ENCODE data around the gene FSTL4. TPM values are rescaled to one million over a fixed set of nuclear protein-coding genes. Genes with fewer than 3 reads are reported as not detected.

Gene FSTL4
- total and polyA plus RNA-seq, 2 donors (not counting 1 experiment from before 2014, with no cell fraction given) = 0.31 to 6.7 TPM

DNA sequence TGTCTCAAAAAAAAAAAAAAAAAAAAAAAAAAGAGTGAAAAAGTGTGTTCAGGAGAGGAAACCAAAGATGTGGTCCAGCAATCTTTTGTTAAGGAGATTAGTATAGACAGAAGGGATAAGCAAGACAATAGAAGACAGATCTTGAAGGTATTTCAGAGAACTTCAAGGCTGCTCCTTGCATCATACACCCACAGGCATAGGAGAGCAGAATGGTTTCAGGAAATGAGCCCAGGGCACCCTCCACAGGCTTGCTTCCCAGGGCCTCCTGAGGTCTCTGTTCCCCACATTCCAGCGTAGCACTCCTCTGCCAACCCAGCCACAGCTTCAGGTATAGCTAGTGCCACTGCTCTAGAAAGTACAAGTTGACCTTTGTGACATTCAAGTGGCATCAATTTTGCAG lies 65.8 kb downstream of the FSTL4 start:
- POLR2A ChIA-PET = no interaction called here
- Histone ChIP-seq H3K27ac (ENCODE audit: low read length in 2 of 2) (no peak overlapping the region), H3K9ac (ENCODE audit: low read length) (no peak overlapping the region), H3K4me2 (replicated peaks; ENCODE audit: low read depth, low read length, poor library complexity, severe bottlenecking) (no peak overlapping the region), H3K27me3 (replicated peaks in 1 of 4; ENCODE audit: control extremely low read depth in 1 of 4, control insufficient read depth in 3 of 4, insufficient read depth in 4 of 4, low read length in 3 of 4) (peaks cover 0 to 19% (median 11%) of the 10 kb centered on the region in 4 experiments), H3K79me2 (ENCODE audit: control insufficient read depth, insufficient read depth, low read length) (no peaks in the 10 kb centered on the region), H4K20me1 (ENCODE audit: control insufficient read depth, insufficient read depth, low read length, poor library complexity, severe bottlenecking) (no peaks in the 10 kb centered on the region), H3K9me3 (ENCODE audit: control extremely low read depth in 1 of 3, control insufficient read depth in 2 of 3, insufficient read depth in 1 of 3, low read length in 2 of 3) (no peaks in the 10 kb centered on the region), H2AFZ (ENCODE audit: insufficient read depth, low read depth, low read length, poor library complexity, severe bottlenecking) (no peak overlapping the region), H3K4me1 (ENCODE audit: control insufficient read depth in 2 of 2, insufficient read depth in 2 of 2, low read length in 2 of 2) (no peaks in the 10 kb centered on the region), H3K36me3 (replicated peaks in 1 of 2; ENCODE audit: control extremely low read depth in 1 of 2, control insufficient read depth in 1 of 2, extremely low read depth in 1 of 2, insufficient read depth in 2 of 2, low read length in 1 of 2) (no peaks in the 10 kb centered on the region), H3K4me3 (ENCODE audit: control extremely low read depth in 1 of 5, extremely low read depth in 1 of 5, insufficient read depth in 1 of 5, low read depth in 2 of 5, low read length in 4 of 5) (no peak overlapping the region)
- peaks cover 2% of the 10 kb centered on the region for H3K9me3 Mint-ChIP-seq (ENCODE audit: insufficient read depth)
- intact Hi-C loops (cut with micrococcal nuclease) = no loop called here
- DNase-seq = no peak
- H3K4me3 Mint-ChIP-seq = no peak overlapping the region
- no peaks in the 10 kb centered on the region for H3K4me1 Mint-ChIP-seq
- CTCF ChIA-PET = no interaction called here
- WGBS (ENCODE audit: insufficient coverage) = no CpG with 5 or more reads among the region's 1 CpG
- no peak overlapping the region for H3K27ac Mint-ChIP-seq
- no peak for ATAC-seq (ENCODE audit: low read depth)
- peaks cover 43% of the 10 kb centered on the region for H3K27me3 Mint-ChIP-seq
- no peak for TF ChIP-seq EZH2 (IDR thresholded peaks at IDR 0.05; ENCODE audit: borderline replicate concordance, insufficient read depth, low read depth, low read length, poor library complexity, severe bottlenecking)
- TF ChIP-seq, protein P1, sequence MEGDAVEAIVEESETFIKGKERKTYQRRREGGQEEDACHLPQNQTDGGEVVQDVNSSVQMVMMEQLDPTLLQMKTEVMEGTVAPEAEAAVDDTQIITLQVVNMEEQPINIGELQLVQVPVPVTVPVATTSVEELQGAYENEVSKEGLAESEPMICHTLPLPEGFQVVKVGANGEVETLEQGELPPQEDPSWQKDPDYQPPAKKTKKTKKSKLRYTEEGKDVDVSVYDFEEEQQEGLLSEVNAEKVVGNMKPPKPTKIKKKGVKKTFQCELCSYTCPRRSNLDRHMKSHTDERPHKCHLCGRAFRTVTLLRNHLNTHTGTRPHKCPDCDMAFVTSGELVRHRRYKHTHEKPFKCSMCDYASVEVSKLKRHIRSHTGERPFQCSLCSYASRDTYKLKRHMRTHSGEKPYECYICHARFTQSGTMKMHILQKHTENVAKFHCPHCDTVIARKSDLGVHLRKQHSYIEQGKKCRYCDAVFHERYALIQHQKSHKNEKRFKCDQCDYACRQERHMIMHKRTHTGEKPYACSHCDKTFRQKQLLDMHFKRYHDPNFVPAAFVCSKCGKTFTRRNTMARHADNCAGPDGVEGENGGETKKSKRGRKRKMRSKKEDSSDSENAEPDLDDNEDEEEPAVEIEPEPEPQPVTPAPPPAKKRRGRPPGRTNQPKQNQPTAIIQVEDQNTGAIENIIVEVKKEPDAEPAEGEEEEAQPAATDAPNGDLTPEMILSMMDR (IDR thresholded peaks at IDR 0.05) = no peak

- H3K4me3 Mint-ChIP-seq = no peak overlapping the region
- Histone ChIP-seq H3K36me3 (replicated peaks in 1 of 2; ENCODE audit: control extremely low read depth in 1 of 2, control insufficient read depth in 1 of 2, extremely low read depth in 1 of 2, insufficient read depth in 2 of 2, low read length in 1 of 2) (no peaks in the 10 kb centered on the region), H3K9ac (ENCODE audit: low read length) (no peak overlapping the region), H3K4me3 (ENCODE audit: control extremely low read depth in 1 of 5, extremely low read depth in 1 of 5, insufficient read depth in 1 of 5, low read depth in 2 of 5, low read length in 4 of 5) (no peak overlapping the region), H3K79me2 (ENCODE audit: control insufficient read depth, insufficient read depth, low read length) (no peaks in the 10 kb centered on the region), H3K4me1 (ENCODE audit: control insufficient read depth in 2 of 2, insufficient read depth in 2 of 2, low read length in 2 of 2) (no peaks in the 10 kb centered on the region), H3K27me3 (replicated peaks in 1 of 4; ENCODE audit: control extremely low read depth in 1 of 4, control insufficient read depth in 3 of 4, insufficient read depth in 4 of 4, low read length in 3 of 4) (peaks cover 0 to 19% (median 9%) of the 10 kb centered on the region in 4 experiments), H3K27ac (ENCODE audit: low read length in 2 of 2) (no peak overlapping the region), H3K9me3 (ENCODE audit: control extremely low read depth in 1 of 3, control insufficient read depth in 2 of 3, insufficient read depth in 1 of 3, low read length in 2 of 3) (no peaks in the 10 kb centered on the region), H2AFZ (ENCODE audit: insufficient read depth, low read depth, low read length, poor library complexity, severe bottlenecking) (no peak overlapping the region), H3K4me2 (replicated peaks; ENCODE audit: low read depth, low read length, poor library complexity, severe bottlenecking) (no peak overlapping the region), H4K20me1 (ENCODE audit: control insufficient read depth, insufficient read depth, low read length, poor library complexity, severe bottlenecking) (no peaks in the 10 kb centered on the region)
- no peak overlapping the region for H3K27ac Mint-ChIP-seq
- ATAC-seq (ENCODE audit: low read depth) (no peak), DNase-seq (no peak)
- POLR2A ChIA-PET = interaction anchor here (0.7 kb wide), 1 partner anchor 63 kb away, joined by 3 read pairs; no protein-coding TSS in a partner anchor
- WGBS (ENCODE audit: insufficient coverage) = no CpG with 5 or more reads among the region's 3 CpGs
- TF ChIP-seq EZH2 (IDR thresholded peaks at IDR 0.05; ENCODE audit: borderline replicate concordance, insufficient read depth, low read depth, low read length, poor library complexity, severe bottlenecking) = no peak
- TF ChIP-seq, protein P1 (IDR thresholded peaks at IDR 0.05) = no peak
- CTCF ChIA-PET = no interaction called here
- peaks cover 44% of the 10 kb centered on the region for H3K27me3 Mint-ChIP-seq
- H3K9me3 Mint-ChIP-seq (ENCODE audit: insufficient read depth) = peaks cover 2% of the 10 kb centered on the region
- H3K4me1 Mint-ChIP-seq = no peaks in the 10 kb centered on the region
- intact Hi-C loops (cut with micrococcal nuclease) = no loop called here
Measured at GRCh38 chr5:133544346-133544745, 68.0 kb downstream of the FSTL4 start.

All from B cell (primary cell).